ENCODE data around the gene ITGA11. TPM values are rescaled to one million over a fixed set of nuclear protein-coding genes. Genes with fewer than 3 reads are reported as not detected.

Gene ITGA11
- total and polyA plus RNA-seq, 2 donors (not counting 1 experiment from before 2014, with no cell fraction given), result 21.5 to 29.6 TPM

- Histone ChIP-seq H4K20me1 (ENCODE audit: control insufficient read depth, extremely low read depth, insufficient read depth, low read length) (no peaks in the 10 kb centered on the region), H3K36me3 (ENCODE audit: control insufficient read depth, insufficient read depth, low read length) (no peaks in the 10 kb centered on the region), H3K4me1 (ENCODE audit: control insufficient read depth, extremely low read depth, insufficient read depth, low read length) (peaks cover 2% of the 10 kb centered on the region), H2AFZ (ENCODE audit: low read length) (no peak overlapping the region), H3K4me3 (replicated peaks in 1 of 4; ENCODE audit: control extremely low read depth in 1 of 4, insufficient read depth in 1 of 4, low read depth in 3 of 4, low read length in 4 of 4) (no peak overlapping the region), H3K9me3 (ENCODE audit: control insufficient read depth, insufficient read depth, low read depth, low read length) (no peaks in the 10 kb centered on the region), H3K27ac (ENCODE audit: insufficient read depth, low read length) (no peak overlapping the region), H3K79me2 (ENCODE audit: control insufficient read depth, insufficient read depth, low read length) (no peaks in the 10 kb centered on the region), H3K27me3 (ENCODE audit: control insufficient read depth, insufficient read depth, low read length) (no peaks in the 10 kb centered on the region), H3K4me2 (ENCODE audit: extremely low read depth, insufficient read depth, low read length) (no peak overlapping the region), H3K9ac (ENCODE audit: insufficient read depth, low read length) (no peak overlapping the region)
- peak; percentile 76 to 88 for DNase-seq (ENCODE audit: low read depth in 2 of 2)
- TF ChIP-seq CTCF (conservative IDR thresholded peaks at IDR 0.05 in 1 of 2, IDR thresholded peaks at IDR 0.05 in 1 of 2; ENCODE audit: low read depth in 1 of 2, low read length in 2 of 2) (peak; percentile 79 to 93), EZH2 (IDR thresholded peaks at IDR 0.05; ENCODE audit: low read length, missing control alignments) (no peak)
Observed at GRCh38 chr15:68252925-68253534, 178.9 kb downstream of the ITGA11 start.

DNA sequence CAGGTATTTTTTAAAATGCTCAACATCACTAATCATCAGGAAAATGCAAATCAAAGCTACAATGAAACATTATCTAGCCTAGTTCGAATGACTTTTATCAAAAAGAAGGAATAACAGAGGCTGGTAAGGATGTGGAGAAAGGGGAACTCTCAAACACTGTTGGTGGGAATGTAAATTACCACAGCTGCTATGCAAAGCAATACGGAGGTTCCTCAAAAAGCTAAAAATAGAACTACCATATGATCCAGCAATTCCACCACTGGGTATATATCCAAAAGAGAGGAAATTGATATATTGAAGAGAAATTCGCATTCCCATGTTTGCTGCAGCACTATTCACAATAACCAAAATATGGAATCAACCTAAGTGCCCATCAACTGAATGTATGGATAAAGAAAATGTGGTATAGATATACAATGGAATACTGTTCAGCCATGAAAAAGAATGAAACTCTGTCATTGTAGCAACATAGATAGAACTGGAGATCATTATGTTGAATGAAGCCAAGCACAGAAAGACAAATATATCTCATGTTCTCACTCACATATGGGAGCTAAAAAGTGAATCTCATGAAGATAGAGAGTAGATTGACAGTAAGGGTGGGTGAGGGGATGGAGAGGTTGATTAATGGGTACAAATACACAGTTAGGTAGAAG, 182.8 kb downstream of the ITGA11 start:
- Histone ChIP-seq H3K27ac (ENCODE audit: insufficient read depth, low read length) (no peak overlapping the region), H3K79me2 (ENCODE audit: control insufficient read depth, insufficient read depth, low read length) (no peaks in the 10 kb centered on the region)
- TF ChIP-seq EZH2 (IDR thresholded peaks at IDR 0.05; ENCODE audit: low read length, missing control alignments) (no peak), CTCF (conservative IDR thresholded peaks at IDR 0.05 in 1 of 2, IDR thresholded peaks at IDR 0.05 in 1 of 2; ENCODE audit: low read depth in 1 of 2, low read length in 2 of 2) (no peak)

More for the DNA sequence above, 182.8 kb downstream of the ITGA11 start:
- Histone ChIP-seq H3K9ac (ENCODE audit: insufficient read depth, low read length) (no peak overlapping the region), H3K4me1 (ENCODE audit: control insufficient read depth, extremely low read depth, insufficient read depth, low read length) (no peaks in the 10 kb centered on the region), H3K36me3 (ENCODE audit: control insufficient read depth, insufficient read depth, low read length) (no peaks in the 10 kb centered on the region), H4K20me1 (ENCODE audit: control insufficient read depth, extremely low read depth, insufficient read depth, low read length) (no peaks in the 10 kb centered on the region), H3K27me3 (ENCODE audit: control insufficient read depth, insufficient read depth, low read length) (no peaks in the 10 kb centered on the region), H3K4me3 (replicated peaks in 1 of 4; ENCODE audit: control extremely low read depth in 1 of 4, insufficient read depth in 1 of 4, low read depth in 3 of 4, low read length in 4 of 4) (no peak overlapping the region), H3K9me3 (ENCODE audit: control insufficient read depth, insufficient read depth, low read depth, low read length) (no peaks in the 10 kb centered on the region), H2AFZ (ENCODE audit: low read length) (no peak overlapping the region), H3K4me2 (ENCODE audit: extremely low read depth, insufficient read depth, low read length) (no peak overlapping the region)
- DNase-seq (ENCODE audit: low read depth in 2 of 2), result no peak

Other genes with a start within 250 kb of the ITGA11 start
- gene CALML4, start 226.8 kb downstream of the ITGA11 start, total RNA-seq, result 1.0 and 1.8 TPM in 2 replicates
- 1.5 and 2.0 TPM in 2 replicates for gene CALML4, start 226.8 kb downstream of the ITGA11 start, polyA plus RNA-seq
- 5.6 and 6.2 TPM in 2 replicates for gene CLN6, start 202.4 kb downstream of the ITGA11 start, total RNA-seq
- 16.1 and 31.2 TPM in 2 replicates for gene CLN6, start 202.4 kb downstream of the ITGA11 start, polyA plus RNA-seq
- gene FEM1B, start 154.4 kb downstream of the ITGA11 start, total RNA-seq, result 46.7 and 48.4 TPM in 2 replicates
- 20.9 and 38.2 TPM in 2 replicates for gene FEM1B, start 154.4 kb downstream of the ITGA11 start, polyA plus RNA-seq
- 15.7 and 25.3 TPM in 2 replicates for gene CORO2B, start 146.8 kb upstream of the ITGA11 start, total RNA-seq
- gene CORO2B, start 146.8 kb upstream of the ITGA11 start, polyA plus RNA-seq, result 17.5 and 70.2 TPM in 2 replicates

All from fibroblast of lung (primary cell).